Gastrocnemius medialis (tissue), 4 donors: ENCODE data around the gene SLC39A6.

Experiments
- CTCF ChIP-seq, 5 experiments: fragments of 450-650 bp in 3 of 5; fragments of 200-600 bp in 2 of 5; sonication (generic) in 2 of 5; IDR thresholded peaks in 4 of 5; conservative IDR thresholded peaks in 1 of 5; 1 replicate in 4 of 5; 2 replicates in 1 of 5; pipeline ENCODE4 v1.5.1; 2016 to 2019; ENCODE audit warnings: antibody characterized with exemption in 5 of 5, mild to moderate bottlenecking in 3 of 5, moderate library complexity in 3 of 5
- POLR2A ChIP-seq, 2 donors: fragments of 450-650 bp; IDR thresholded peaks; one replicate each; pipeline ENCODE4 v1.6.1; 2017; ENCODE audit warnings: antibody characterized with exemption in 2 of 2, mild to moderate bottlenecking in 2 of 2, moderate library complexity in 2 of 2

- TF ChIP-seq CTCF (IDR thresholded peaks at IDR 0.05 in 4 of 5, conservative IDR thresholded peaks at IDR 0.05 in 1 of 5) (no peak), POLR2A (IDR thresholded peaks at IDR 0.05) (peak; percentile 68 to 72)
Measured at GRCh38 chr18:36129300-36130038, at the start of gene SLC39A6, which contains the start of gene ELP2.
